NOMO-1 (cell line): ENCODE results near the gene UMAD1.
"Not testable (repeated sequence)": the region's sequence is repeated elsewhere in the genome, so short reads cannot be mapped to it uniquely, and the experiment has no call there.

Source experiments
- DNase-seq, 2 experiments: peaks; one replicate each; lab custom pipeline; 2025; ENCODE audit not compliant: unreplicated experiment in 2 of 2; lab: John Stamatoyannopoulos, UW

UMAD1 gene

GRCh38 chr7:7793249-7793648 is 152.7 kb downstream of the UMAD1 start:
- no peak for DNase-seq

GRCh38 chr7:7793921-7794320 is 153.4 kb downstream of the UMAD1 start:
- DNase-seq = no peak

- no peak for DNase-seq
These were observed 154.7 kb downstream of the UMAD1 start for GRCh38 chr7:7795203-7795602.

GRCh38 chr7:7795630-7796121 is 155.1 kb downstream of the UMAD1 start:
- DNase-seq = no peak

- no peak for DNase-seq
These were observed 158.0 kb downstream of the UMAD1 start for GRCh38 chr7:7798510-7798909.

- DNase-seq = no peak
These were observed 158.6 kb downstream of the UMAD1 start for GRCh38 chr7:7799138-7799537.

GRCh38 chr7:7802531-7802930 is 162.0 kb downstream of the UMAD1 start:
- DNase-seq = no peak

GRCh38 chr7:7803715-7804178 is 163.2 kb downstream of the UMAD1 start:
- DNase-seq = no peak

GRCh38 chr7:7804822-7805221 is 164.3 kb downstream of the UMAD1 start:
- DNase-seq = not testable (repeated sequence)

GRCh38 chr7:7805511-7806153 is 165.1 kb downstream of the UMAD1 start:
- DNase-seq = peak; percentile 1 to 39

- no peak for DNase-seq
These were observed 167.6 kb downstream of the UMAD1 start for GRCh38 chr7:7808156-7808555.

- DNase-seq = no peak
These were observed 168.1 kb downstream of the UMAD1 start for GRCh38 chr7:7808626-7809025.

GRCh38 chr7:7810380-7810779 is 169.8 kb downstream of the UMAD1 start:
- DNase-seq = no peak

GRCh38 chr7:7810826-7811225 is 170.3 kb downstream of the UMAD1 start:
- DNase-seq = no peak

GRCh38 chr7:7812112-7812511 is 171.6 kb downstream of the UMAD1 start:
- DNase-seq = no peak

- DNase-seq = no peak
These were observed 174.8 kb downstream of the UMAD1 start for GRCh38 chr7:7815395-7815794.

- peak; percentile 59 to 60 for DNase-seq
These were observed 175.5 kb downstream of the UMAD1 start for GRCh38 chr7:7816084-7816483.

GRCh38 chr7:7816816-7817536 is 176.4 kb downstream of the UMAD1 start:
- no peak for DNase-seq

- no peak for DNase-seq
These were observed 177.2 kb downstream of the UMAD1 start for GRCh38 chr7:7817748-7818147.

- DNase-seq = not testable (repeated sequence)
These were observed 177.6 kb downstream of the UMAD1 start for GRCh38 chr7:7818179-7818578.

GRCh38 chr7:7819442-7820247 is 179.1 kb downstream of the UMAD1 start:
- DNase-seq = no peak
